Activated T-cell treated with anti-CD3 and anti-CD28 coated beads for 4 hours (primary cell): ENCODE data around the gene TGM5.
A peak's percentile ranks its signal among the peaks of the same experiment; 100 is the strongest.

Source experiments
- DNase-seq: peaks from one replicate; pipeline ENCODE4 v3.0.0-alpha.2; 2020

Gene TGM5

DNA sequence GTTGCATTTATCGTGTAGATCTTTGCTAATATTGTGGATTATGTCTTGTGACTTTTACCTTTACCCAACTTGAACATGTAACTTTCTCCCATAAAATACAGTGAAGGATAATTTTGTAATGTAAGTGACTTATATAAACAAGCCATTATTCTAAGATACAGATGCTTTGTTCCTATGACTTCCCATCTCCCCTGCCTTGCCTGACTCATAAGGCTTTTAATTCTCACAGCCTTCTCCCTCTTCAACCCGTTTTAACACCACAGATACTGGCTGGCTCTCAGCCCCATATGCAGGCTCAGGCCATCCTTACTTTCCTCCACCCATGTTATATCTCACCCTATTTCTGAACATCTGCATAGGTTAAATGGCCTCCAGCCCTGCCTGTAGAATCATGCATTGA is 77.4 kb downstream of the TGM5 start:
- no peak for DNase-seq

- DNase-seq = no peak
Observed at GRCh38 chr15:43187544-43188155, 79.1 kb downstream of the TGM5 start.

- DNase-seq = no peak
Observed at GRCh38 chr15:43186003-43186353, 80.8 kb downstream of the TGM5 start.

DNA sequence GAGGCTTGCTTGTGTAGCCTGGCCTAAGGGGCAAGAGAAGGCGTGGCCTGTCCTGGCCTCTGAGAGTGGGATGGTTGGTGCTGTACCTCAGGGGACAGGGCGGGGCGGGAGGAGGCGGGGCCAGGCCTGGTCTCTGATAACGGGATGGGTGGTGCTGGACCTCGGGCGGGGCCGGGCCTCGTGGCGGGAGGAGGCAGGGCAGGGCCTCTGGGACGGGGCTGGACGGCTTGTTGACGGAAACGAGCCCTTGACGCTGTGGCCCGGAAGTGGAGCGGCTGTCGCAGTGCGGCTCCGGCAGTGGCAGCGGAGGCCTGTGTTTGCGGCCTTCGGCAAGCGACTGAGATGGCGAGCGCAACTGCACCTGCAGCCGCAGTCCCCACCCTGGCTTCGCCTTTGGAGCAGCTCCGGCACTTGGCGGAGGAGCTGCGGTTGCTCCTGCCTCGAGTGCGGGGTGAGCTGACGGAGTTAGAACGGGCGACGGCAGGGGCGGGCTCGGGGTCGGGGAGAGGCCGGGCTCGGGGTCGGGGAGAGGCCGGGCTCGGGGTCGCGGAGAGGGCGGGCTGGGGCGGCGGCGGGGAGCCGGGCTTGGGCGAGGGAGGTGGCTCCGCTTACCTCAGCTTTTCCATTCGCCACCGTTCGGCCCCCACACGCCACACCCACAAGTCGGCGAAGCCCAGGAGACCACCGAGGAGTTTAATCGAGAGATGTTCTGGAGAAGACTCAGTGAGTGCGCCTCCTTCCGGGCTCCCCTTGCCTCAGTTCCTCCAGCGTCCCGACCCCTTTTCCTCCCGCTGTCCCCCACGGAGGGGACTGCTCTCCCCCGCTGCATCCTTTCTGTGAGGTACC is 81.3 kb downstream of the TGM5 start, which contains the start of gene CCNDBP1:
Gene CCNDBP1 (plus strand): TSS at position 247 of the 846 bp plus-strand sequence. CDS start 96 bp downstream, at position 343.
- peak; percentile 62 for DNase-seq

DNA sequence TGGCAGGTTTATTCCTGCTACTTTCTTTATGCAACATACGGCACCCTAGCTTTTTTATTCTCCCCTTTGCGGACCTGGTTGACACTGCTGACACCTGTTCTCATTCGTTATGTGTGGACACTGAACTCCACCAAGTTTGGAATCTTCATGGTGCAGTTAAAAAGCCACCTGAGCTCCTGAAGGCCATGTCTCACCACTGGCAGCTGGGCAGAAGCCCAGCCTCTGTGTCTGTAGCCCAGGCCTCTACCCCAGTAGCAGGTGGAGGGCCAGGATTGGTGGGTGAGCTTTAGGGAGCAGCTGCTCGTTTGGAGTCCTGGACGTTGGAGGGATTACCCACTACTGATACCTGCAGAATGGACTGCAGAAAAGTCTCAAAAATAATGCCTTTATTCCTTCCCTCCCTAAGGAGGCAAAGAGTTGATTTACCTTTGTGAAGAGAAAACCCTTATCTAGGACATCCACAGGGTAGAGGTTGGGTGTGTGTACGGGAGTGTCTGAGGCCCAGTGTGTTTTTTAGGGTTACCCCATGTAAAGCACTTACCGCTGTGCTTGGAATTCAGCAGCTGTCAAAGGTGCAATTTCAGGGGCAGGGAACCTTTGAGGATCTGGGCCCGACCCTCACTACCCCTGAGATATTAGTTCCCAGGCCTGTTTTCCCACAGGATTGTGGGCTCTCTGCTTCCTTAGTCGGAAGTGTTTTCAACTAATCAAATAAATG is 82.2 kb downstream of the TGM5 start:
- no peak for DNase-seq

DNA sequence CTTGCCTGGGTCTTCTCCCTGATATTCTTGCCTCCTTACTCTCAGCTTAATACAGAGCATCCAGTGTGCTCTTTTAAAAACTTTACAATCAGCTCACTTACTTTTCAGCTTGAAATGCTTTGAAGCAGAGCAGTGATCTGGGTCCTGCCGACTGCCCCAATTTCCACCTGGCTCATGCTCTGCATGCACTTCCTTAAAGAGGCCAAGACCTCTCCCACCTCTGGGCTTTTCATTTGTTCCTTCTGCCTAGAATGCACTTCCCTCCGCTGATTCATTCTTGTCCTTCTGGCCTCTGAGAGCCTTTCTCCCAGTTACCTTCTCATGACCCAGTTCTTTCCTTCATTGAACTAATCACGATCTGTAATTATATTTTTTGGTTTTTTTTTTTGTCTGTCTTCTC is 83.5 kb downstream of the TGM5 start:
- DNase-seq = no peak
